ENCODE results near the gene PGAP2.

PGAP2 gene

DNA sequence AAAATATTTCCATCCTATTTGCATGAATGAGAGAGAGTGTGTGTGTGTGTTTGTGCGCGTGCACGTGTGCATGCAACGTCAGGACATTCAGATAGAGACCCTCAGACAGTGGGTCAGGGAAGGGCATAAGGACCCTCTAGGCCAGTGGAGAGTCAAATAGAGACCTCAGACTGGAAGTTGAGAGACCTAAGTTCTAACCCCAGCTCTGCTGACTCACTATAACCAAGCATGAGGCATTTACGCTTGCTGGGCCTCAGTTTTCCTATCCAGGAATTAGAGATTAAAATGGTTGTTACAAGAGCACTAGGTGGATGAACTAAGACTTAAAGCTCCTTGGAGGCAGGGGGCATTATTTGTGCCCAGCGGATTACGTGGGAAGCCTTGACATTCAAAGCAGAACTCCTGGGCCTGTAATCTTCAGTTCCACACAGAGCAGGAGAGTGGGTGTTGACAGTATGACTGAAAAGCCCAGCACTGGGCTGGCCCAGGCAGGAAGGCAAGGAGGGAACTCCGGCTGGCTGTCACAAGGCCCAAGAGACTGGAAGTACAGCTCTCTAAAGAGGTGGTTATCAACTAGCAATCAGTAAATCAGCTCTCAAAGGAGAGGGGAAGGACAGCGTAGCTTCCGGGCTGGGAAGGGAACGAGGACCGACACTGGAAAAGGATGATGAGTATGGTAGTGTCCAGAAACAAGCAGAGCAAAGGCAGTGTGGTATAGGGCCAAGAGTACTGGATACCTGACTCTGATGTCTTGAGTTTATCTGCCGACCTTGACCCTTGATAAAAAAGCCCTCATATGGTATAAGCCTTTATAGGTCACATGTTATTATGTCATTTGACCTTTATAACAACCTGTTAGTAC is 23.2 kb downstream of the PGAP2 start:
- DNase-seq (ENCODE audit: low read depth): no peak

DNA sequence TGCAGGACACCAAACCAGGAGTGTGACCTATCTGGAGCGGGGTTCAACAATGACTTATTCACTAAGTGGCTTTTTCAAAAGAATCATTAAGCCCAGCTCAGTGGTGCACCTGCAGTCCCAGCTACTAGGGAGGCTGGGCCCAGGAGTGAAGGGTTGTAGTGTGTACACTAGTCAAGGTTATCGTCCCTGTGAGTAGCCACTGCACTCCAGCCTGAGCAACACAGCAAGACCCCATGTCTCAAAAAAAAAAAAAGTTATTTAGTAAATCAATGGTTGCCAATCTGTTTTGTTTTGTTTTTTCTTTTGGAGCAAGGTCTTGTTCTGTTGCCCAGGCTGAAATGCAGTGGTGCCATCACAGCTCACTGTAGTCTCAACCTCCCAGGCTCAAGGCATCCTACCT is 24.5 kb downstream of the PGAP2 start:
- DNase-seq (ENCODE audit: low read depth): no peak

DNA sequence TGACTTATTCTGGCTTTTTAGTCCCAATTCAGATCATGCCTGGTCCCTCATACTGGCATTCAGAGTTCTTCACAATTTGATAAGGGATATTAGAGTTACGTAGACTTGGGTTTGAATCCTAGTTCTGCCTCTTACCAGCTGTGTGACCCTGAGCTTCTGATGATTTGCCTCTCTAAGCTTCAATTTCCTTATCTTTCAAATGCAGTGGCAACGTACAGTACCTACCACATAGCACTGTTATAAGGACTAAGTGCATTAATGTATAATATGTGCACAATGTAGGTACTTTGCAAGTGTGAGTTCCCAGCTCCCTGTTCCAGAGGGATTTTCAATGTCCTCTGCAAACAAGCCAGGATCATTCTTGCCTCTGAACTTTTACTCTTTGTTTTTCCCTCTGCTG is 25.1 kb downstream of the PGAP2 start:
- no peak for DNase-seq (ENCODE audit: low read depth)

DNA sequence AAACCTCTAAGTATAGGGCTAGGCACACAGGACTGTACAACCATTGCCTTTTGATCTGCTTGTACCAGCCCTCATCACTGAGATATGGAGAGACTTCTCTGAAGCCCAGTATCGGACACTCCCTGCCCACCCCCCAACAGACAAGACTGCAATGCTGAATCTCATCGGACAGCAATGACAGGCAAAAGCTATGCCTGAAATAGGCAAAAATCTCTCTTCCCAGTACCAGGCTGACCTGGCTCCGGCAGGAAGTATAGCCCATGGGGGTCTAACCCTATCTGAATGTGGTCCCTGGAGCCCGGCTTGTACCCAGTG is 25.9 kb downstream of the PGAP2 start:
- DNase-seq (ENCODE audit: low read depth): no peak

DNA sequence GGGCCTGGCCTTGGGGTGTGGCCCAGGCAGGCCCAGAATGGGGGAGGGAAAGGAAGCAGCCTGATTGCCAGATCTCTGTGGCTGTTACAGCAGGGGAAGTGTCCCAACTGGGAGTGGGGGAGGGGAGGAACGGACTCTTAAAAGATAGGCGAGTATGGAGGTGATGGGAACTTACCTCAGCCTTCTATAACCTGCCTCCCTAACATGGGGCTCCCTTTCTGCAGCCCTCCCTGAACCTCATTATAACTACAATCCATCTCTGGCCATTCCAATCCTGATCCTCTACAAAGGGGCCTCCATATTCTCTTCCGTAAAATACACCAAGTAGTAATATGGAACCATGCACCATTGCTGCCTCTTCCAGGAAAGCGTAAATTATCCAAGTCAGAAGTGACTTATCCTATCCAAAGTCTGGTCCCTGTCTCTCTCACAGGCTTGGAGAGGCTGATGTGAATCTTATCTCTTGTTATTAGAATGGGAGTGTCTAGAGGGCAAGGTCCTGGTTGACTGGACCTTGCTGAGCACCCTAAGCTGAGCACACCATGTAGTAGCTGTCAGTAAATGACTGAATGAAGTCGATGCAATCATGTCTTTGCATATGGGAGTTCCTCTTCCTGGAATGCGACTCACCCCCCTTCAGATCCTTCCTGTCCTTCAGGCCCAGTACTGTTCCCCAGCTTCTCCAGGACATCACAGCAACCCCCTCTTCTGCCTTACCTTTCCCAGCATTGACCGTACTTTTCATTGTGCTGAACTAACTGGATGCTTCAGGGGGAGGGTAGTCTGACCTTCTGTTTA is 26.5 kb downstream of the PGAP2 start:
- no peak for DNase-seq (ENCODE audit: low read depth)

DNA sequence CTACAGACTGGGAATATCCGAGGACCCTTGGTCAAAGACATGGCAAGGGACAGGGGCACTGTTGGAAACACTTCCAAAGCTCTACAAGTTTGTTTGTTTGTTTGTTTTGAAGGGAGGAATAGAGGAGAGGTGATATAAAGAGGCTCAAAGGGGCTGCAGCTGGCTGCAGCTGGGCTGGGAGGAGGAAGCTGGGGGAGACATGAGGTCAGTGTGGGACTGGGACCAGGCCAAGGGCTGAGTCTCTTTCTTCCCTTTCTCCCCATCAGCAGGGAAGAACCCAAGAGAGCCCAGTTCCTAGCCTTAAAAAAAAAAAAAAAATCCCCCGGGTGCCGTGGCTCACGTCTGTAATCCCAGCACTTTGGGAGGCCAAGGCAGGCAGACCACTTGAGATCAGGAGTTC is 27.4 kb downstream of the PGAP2 start:
- DNase-seq (ENCODE audit: low read depth): no peak

DNA sequence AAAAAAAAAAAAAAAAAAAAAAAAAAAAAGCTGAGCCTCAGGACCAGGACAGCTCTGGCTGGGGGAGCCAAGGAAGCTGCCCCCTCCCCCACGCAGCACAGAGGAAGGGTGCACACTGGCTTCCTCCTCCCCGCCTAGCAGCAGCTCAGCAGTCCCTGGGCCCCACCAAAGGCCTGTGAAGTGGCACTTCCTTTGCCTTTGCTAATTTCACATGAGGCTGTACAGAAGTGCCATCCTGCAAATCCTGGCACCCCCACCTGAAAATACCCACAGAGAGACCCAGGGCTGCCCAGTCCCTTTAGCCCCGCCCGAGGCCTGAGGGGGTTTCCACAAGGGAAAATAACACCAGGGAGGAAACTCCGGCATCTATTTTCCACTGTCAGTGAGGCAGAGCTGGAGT is 28.5 kb downstream of the PGAP2 start:
- DNase-seq (ENCODE audit: low read depth): peak; percentile 41

DNA sequence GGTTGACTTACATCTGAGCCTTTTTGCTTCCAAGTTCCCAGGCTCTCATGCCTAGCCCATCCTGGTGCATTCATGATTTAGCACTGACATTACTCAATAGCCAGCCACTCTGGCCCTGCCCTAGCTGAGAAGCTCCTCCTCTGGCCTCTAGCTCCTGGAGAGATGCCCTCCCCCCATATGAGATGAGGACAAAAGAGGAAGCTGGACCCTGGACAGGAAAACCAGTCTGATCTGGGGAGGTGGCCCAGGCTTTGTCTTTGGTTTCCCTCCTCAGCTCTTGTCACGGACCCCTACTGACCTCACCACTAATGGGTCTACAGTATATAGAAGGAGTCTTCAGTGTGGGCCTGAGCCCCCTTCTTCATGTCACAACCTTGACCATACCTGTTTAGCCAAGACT is 29.4 kb downstream of the PGAP2 start:
- DNase-seq (ENCODE audit: low read depth): no peak

DNA sequence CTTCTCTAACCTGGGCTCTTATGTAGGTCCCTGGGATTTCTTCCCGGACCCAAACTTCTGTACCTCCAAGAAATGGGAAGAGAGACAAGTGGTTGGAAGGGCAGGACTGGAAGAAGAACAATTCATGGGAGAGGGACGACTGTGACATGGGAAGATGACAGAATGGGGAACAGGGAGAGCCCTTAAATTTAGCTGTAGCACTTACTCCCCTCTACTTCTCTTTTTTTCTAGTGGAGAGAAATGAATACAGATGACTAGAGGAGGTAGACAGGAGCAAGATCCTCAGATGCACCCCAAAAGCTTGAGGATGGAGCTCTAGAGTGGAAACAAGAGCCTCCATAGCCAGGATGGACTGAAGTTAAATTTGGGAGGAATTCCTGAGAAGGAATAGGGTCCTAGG is 30.1 kb downstream of the PGAP2 start:
- DNase-seq (ENCODE audit: low read depth): no peak

DNA sequence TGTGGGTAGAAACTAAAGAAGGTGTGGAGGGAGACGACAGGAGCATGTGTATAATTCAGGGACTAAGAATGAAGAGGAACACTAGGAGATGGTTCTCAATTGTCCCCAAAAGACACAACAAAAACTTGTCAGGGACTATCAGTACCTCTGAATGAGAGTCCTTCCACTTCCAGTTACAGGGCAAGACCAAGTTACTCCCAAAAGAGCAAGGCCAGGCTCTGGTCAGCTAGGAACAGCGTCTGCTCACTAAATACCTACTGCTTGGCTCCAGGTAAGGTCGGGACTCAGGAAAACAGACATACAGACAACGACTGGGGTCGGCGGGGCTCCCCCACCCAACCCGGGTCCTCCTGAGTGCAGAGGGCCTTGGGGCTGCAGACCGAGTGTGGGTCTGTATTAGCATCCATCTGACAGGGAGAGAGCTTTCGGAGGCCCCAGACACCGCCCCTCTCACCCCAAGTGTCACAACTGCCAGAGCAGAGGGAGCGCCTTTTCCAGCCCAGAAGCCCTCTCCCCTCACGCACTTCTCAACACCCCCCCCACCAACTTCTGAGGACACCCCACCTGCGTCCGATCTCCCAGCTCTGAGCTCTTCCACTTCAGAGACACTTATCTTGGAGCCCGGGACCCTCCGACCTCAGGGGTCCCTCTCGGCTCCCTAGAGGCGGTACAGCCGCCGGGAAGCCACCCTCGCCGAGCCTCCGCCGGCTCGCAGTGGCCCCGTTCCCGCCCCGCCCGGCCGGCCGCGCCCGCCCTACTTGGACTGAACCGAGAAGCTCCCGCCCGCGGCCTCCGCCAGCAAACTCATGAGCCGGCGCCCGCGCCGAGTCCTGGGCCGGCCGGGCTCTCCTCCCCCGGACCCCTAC is 31.9 kb downstream of the PGAP2 start:
- peak; percentile 23 for DNase-seq (ENCODE audit: low read depth)

DNA sequence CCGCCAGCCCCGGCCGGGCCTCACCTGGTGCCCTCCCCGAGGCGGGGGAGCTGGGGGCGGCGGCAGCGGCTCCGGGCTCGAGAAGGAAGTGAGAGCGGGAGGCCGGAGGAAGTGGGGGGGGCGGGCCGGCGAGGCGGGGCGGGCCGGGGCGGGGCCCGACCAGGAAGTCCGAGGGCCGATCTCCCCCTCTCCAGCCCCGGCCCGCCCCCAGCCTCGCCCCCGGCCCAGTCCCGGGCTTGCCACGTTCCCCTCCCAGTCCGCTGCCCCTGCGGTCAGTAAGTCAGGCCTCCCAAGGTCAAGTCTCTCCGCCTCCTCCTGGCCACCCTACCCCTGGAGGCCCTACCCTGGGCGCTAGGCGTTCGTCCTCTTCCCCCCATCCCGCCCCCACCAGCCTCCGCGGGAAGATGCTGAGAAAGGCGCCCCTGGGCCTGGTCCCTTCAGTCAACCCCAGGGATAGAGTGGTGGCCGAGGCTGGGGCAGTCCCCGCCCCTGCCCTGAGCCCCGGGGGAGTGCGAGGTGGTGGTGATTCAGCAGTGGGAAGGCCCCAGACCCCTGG is 32.6 kb downstream of the PGAP2 start, which contains the start of gene RHOG:
RHOG (minus strand) TSS at position 90 of the 556 bp plus-strand sequence. CDS start 12,821 bp downstream, outside the sequence.
- peak; percentile 53 for DNase-seq (ENCODE audit: low read depth)

DNA sequence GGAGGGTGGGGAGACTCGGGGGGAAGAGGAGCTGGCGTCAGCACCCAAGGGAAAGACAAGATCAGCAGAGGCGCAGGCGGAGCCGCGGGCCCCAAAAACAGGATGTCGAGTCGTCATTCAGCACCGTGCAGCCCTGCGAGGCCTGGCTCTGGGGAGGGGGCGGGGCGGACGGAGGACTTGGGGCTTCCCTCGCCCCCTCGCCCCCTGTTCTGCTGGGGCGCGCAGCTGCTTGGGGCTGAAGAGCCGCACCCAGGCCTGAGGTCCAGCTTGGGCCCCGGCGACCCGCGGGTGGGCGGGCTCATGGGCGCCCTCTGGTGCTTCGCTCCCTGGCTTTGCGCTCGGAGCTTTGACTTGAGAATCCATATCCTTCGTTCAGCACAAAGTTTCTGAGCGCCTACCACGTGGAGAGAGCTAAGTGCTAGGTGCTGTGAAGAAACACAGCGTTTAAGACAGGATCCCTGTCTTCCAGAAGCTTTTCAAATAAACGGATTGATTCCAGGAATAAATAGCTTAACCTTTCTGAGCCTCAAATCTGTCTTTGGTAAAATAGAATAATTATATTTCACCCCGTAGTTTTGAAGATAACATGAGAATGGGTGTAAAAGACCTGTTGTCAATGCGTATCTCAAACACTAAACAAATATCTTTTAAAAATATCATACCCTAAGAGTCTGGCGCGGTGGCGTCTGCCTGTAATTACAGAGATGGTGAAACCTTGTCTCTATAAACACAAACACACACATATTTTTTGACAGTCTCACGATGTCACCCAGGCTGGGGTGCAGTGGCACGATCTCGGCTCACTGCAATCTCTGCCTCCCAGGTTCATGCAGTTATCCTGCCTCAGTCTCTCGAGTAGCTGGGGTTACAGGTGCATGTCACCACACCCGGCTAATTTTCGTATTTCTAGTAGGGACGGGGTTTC is 33.3 kb downstream of the PGAP2 start:
- DNase-seq (ENCODE audit: low read depth): peak; percentile 86

DNA sequence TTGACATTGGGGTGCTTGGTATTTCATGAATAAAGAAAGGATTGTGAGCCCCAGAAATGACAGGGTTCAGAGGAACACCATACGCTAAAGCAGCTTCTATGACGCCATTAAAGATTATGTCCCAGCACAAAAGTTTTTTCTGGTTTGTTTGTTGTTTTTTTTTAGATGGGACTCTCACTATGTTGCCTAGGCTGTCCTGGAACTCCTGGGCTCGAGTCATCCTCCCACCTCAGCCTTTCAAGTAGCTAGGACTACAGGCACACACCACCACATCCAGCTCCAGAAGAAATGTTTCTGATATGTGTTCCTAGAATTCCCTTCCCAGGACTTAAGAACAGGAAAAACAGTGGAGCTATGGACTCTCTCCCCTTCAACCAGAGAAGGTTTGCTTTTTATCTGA is 35.0 kb downstream of the PGAP2 start:
- DNase-seq (ENCODE audit: low read depth): no peak

DNA sequence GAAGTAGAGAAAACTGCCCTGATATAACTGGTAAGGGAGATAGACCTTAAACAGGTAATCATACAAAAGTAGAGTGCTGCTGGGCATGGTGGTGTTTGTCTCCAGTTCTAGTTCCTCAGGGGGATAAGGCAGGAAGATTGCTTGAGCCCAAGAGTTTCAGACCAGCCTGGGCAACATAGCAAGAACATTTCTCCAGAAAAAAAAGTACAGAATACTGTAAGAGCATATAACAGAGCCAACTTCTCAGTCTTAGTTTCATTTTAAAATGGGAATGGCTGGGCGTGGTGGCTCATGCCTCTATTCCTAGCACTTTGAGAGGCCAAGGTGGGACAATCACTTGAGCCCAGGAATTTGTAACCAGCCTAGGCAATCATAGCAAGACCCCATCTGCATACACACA is 36.9 kb downstream of the PGAP2 start:
- no peak for DNase-seq (ENCODE audit: low read depth)

DNA sequence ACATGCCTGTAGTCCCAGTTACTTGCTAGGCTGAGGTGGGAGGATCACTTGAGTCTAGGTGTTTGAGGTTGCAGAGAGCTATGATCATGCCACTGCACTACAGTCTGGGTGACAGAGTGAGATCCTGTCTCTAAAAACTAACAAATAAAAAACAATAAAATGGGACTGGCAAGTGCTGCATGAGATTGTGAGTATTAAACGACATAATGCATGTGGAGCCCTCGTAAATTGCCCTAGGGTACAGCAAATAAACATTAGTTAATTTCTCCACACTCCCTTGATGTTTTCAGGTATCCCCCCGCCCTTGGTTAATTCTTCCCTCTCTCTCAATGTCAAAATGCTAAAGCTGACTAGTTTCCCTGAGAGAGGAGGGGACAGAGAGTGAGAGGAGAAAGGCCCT is 37.3 kb downstream of the PGAP2 start:
- DNase-seq (ENCODE audit: low read depth): no peak

DNA sequence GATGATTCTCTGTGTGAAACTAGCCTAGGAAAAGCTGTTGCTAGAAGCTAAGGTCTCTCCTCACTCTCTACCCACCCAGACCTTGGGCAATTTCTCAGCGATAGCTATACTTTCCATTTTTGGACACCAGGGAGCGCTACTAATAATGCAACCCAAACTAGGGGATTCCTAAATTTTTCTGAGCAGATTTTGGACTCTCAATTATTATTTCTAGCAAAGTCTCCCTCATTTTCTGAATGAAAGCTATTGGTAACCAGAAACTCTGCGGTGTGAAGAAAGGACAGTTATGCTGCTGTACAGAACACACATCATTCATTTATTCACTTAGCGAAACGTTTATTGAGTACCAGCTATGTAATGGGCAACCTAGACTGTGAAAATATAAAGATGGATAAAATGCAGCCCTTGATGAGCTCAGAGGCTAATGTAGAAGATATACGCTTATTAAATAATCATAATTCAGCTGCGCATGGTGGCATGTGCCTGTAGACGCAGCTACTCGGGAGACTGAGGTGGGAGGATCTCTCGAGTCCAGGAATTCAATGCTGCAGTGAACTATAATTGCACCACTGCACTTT is 41.0 kb downstream of the PGAP2 start:
- DNase-seq (ENCODE audit: low read depth): no peak

DNA sequence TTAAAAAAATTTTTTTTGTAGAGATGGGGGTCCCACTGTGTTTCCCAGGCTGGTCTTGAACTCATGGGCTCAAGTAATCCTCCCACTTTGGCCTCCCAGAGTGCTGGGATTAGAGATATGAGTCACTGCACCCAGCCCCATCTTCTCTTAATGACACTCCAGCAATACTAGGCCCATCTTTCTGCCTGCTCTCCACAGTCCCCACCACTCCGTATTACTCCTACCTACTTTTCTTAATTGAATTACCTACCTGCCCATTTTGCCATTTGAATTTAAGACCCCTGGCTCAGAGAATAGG is 45.1 kb downstream of the PGAP2 start:
- DNase-seq (ENCODE audit: low read depth): no peak

DNA sequence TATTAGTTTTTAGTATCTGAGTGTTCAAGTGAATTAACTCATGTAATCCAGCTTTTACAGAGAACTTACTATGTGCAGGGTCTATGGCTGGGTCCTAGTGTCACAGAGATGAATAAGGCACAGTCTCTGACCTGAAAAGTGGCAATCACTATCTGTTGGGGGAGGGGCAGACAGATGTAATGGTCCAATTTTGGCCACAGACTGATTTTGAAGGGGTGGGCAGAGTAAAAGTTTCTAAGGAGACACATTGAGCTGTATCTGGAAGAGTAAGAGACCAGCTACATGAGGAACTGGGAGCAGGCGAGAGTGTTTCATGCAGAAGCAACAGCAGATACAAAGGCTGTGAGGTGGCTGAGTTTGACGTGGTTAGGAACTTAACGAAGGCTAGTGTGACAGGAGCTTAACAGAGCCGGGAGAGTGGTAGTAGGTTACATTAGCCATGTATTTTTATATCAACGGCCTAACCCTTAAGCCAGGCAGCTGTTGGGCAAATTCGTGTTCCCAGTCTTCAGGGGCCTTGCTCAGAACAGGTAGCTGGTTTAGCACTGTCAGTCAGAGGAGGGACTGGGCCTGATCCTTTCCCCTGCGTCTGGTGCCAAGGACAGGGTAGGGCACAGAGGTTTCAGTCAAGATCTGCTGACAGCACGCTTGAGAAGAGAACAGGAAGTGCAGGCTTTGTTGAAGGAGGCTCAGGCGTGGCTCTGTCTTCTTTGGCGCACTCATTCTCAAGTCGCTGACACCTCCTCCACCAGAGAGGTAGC is 45.7 kb downstream of the PGAP2 start:
- peak; percentile 46 for DNase-seq (ENCODE audit: low read depth)

DNA sequence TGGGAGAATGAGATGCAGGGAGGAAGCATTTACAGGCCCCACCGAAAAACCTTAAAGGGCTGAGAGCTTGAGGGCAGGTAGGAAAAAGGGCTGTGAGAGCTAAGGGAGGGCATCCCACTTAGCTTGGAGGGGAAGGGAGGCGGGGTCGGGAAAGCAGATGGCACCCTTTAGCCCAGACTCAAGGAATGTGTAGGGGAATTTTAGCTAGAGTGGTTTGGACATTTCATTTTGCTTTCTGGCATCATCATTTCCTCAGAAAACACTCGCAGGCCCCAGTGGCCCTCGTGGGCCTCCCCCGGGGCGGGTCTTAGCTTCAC is 46.3 kb downstream of the PGAP2 start:
- DNase-seq (ENCODE audit: low read depth): no peak

All from activated T-cell treated with anti-CD3 and anti-CD28 coated beads for 1 hour (primary cell).